Endodermal cell (in vitro differentiated cells): ENCODE measurements around the gene PIP5K1C. TPM values are rescaled to one million over a fixed set of nuclear protein-coding genes. Genes with fewer than 3 reads are reported as not detected.

Experiments
- DNase-seq: peaks from one replicate; pipeline ENCODE4 v3.0.0-alpha.2; 2017
- H3K27ac ChIP-seq: 2 replicates; pipeline ENCODE4 v1.5.1; 2013; ENCODE audit warnings: mild to moderate bottlenecking, low read depth, low read length, moderate library complexity
- H3K27me3 ChIP-seq: 2 replicates; pipeline ENCODE4 v1.6.1; 2013; ENCODE audit warnings: mild to moderate bottlenecking, low read length, moderate library complexity; ENCODE audit not compliant: insufficient read depth, control insufficient read depth, poor library complexity, severe bottlenecking
- H3K36me3 ChIP-seq: 2 replicates; pipeline ENCODE4 v1.7.0; 2013; ENCODE audit warnings: mild to moderate bottlenecking, low read length, moderate library complexity; ENCODE audit not compliant: control insufficient read depth, insufficient read depth
- H3K4me1 ChIP-seq: one replicate; pipeline ENCODE4 v1.7.0; 2013; ENCODE audit warnings: low read length; ENCODE audit not compliant: control insufficient read depth, insufficient read depth
- H3K4me3 ChIP-seq: 2 replicates; pipeline ENCODE4 v1.5.1; 2013; ENCODE audit warnings: mild to moderate bottlenecking, low read length, moderate library complexity
- H3K9ac ChIP-seq: 2 replicates; pipeline ENCODE4 v1.6.1; 2013; ENCODE audit warnings: mild to moderate bottlenecking, low read length, moderate library complexity; ENCODE audit not compliant: poor library complexity, severe bottlenecking; ENCODE audit errors: extremely low read depth
- H3K9me3 ChIP-seq: 2 replicates; pipeline ENCODE4 v1.6.1; 2013; ENCODE audit warnings: mild to moderate bottlenecking, low read length, moderate library complexity; ENCODE audit not compliant: control insufficient read depth
- H3K27ac Mint-ChIP-seq: 2 replicates; pipeline ENCODE4 v1.8.0; 2020; ENCODE audit warnings: mixed read lengths
- H3K27me3 Mint-ChIP-seq: 2 replicates; pipeline ENCODE4 v1.8.0; 2021; ENCODE audit warnings: mild to moderate bottlenecking, mixed read lengths; ENCODE audit not compliant: insufficient read depth
- H3K36me3 Mint-ChIP-seq: 2 replicates; pipeline ENCODE4 v1.8.0; 2020; ENCODE audit warnings: low read depth, mixed read lengths
- H3K4me1 Mint-ChIP-seq: 2 replicates; pipeline ENCODE4 v1.8.0; 2020; ENCODE audit warnings: mixed read lengths
- H3K4me3 Mint-ChIP-seq: 2 replicates; pipeline ENCODE4 v1.8.0; 2020; ENCODE audit warnings: mild to moderate bottlenecking, moderate library complexity, mixed read lengths
- H3K9me3 Mint-ChIP-seq: 2 replicates; pipeline ENCODE4 v1.8.0; 2020; ENCODE audit warnings: mild to moderate bottlenecking, mixed read lengths
- WGBS, 2 experiments: methylation state at CpG; one replicate each; pipeline versions ENCODE4 v1.1.5 to v1.1.7; 2013; ENCODE audit warnings: missing lambda C conversion rate in 2 of 2, mixed read lengths in 1 of 2; ENCODE audit not compliant: insufficient coverage in 1 of 2, insufficient read length in 1 of 2; 5-methylcytosine and 5-hydroxymethylcytosine counted together
- total RNA-seq, 2 donors: library from RNA; stranded (reverse); fragmentation: NEBNext Ultra II Directional in 1 of 2; extraction: Animal tissue kit (Norgen Biotek cat#: 25700) in 1 of 2; gene quantifications; 2 replicates in 1 of 2; 3 replicates in 1 of 2; pipeline ENCODE4 v1.2.1, GENCODE V29; 2021
- TF ChIP-seq, protein P1 (sequence below): fragments of 200-600 bp; sonication (generic); conservative IDR thresholded peaks from 2 replicates; pipeline ENCODE4 v1.5.0; 2021; ENCODE audit warnings: antibody characterized with exemption, mild to moderate bottlenecking

Gene PIP5K1C
- total RNA-seq, 2 donors from 2014 or later, result 43.5 to 51.5 TPM

DNA sequence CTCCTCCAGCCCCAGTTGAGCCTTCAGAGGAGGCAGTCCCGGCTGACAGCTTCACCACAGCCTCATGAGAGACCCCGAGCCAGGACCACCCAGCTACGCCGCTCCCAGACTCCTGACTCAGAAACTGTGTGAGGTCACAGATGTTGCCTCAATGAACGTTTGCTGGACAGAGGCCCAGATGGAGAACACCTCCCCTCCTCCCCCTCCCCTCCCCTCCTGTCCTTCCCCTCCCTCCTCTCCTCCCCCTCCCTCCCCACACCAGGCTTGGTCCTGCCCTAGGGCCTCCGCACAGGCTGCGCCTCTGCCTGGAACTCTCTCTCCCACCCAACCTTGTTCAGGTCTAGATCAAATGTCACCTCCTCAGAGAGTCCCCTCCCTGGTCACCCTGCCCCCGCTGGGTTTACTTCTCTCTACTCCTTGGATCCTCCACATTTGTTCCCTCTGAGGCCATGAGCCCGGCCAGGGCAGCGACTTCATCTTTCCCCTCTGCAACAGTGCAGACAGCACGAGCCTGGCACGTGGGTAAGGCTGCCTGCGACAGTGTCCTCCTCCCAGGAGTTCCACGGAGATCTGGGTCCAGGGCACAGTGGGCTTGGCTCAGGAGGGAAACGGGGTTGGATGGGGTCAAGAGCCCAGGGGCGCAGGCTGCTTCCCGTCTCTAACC is 17.4 kb downstream of the PIP5K1C start:
- Histone ChIP-seq H3K36me3 (peaks cover 20% of the 10 kb centered on the region), H3K4me3 (no peak overlapping the region), H3K27ac (peak overlapping the region; percentile 16), H3K27me3 (no peaks in the 10 kb centered on the region), H3K4me1 (peaks cover 8% of the 10 kb centered on the region), H3K9ac (no peak overlapping the region), H3K9me3 (peaks cover 10% of the 10 kb centered on the region)
- H3K36me3 Mint-ChIP-seq, result peaks cover 30% of the 10 kb centered on the region
- peaks cover 12% of the 10 kb centered on the region for H3K9me3 Mint-ChIP-seq
- H3K4me1 Mint-ChIP-seq, result peaks cover 29% of the 10 kb centered on the region
- H3K4me3 Mint-ChIP-seq, result no peak overlapping the region
- TF ChIP-seq, protein P1, sequence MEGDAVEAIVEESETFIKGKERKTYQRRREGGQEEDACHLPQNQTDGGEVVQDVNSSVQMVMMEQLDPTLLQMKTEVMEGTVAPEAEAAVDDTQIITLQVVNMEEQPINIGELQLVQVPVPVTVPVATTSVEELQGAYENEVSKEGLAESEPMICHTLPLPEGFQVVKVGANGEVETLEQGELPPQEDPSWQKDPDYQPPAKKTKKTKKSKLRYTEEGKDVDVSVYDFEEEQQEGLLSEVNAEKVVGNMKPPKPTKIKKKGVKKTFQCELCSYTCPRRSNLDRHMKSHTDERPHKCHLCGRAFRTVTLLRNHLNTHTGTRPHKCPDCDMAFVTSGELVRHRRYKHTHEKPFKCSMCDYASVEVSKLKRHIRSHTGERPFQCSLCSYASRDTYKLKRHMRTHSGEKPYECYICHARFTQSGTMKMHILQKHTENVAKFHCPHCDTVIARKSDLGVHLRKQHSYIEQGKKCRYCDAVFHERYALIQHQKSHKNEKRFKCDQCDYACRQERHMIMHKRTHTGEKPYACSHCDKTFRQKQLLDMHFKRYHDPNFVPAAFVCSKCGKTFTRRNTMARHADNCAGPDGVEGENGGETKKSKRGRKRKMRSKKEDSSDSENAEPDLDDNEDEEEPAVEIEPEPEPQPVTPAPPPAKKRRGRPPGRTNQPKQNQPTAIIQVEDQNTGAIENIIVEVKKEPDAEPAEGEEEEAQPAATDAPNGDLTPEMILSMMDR, result no peak
- H3K27ac Mint-ChIP-seq, result peak overlapping the region; percentile 44
- DNase-seq, result peak; percentile 60
- no peaks in the 10 kb centered on the region for H3K27me3 Mint-ChIP-seq
- 80 to 88% methylated on average over 13 to 17 of the region's 17 CpGs for WGBS, 2 experiments

GRCh38 chr19:3682286-3682685 is 18.0 kb downstream of the PIP5K1C start:
- Mint-ChIP-seq H3K4me3 (no peak overlapping the region), H3K4me1 (peaks cover 27% of the 10 kb centered on the region), H3K36me3 (peaks cover 30% of the 10 kb centered on the region), H3K27me3 (no peaks in the 10 kb centered on the region), H3K27ac (no peak overlapping the region), H3K9me3 (peaks cover 12% of the 10 kb centered on the region)
- Histone ChIP-seq H3K36me3 (peaks cover 20% of the 10 kb centered on the region), H3K4me3 (no peak overlapping the region), H3K9ac (no peak overlapping the region), H3K4me1 (peaks cover 6% of the 10 kb centered on the region), H3K9me3 (peaks cover 10% of the 10 kb centered on the region), H3K27me3 (no peaks in the 10 kb centered on the region), H3K27ac (no peak overlapping the region)
- 82 to 95% methylated on average over 7 to 10 of the region's 10 CpGs for WGBS, 2 experiments
- TF ChIP-seq, protein P1, result no peak
- DNase-seq, result peak; percentile 37

GRCh38 chr19:3680939-3681338 is 19.3 kb downstream of the PIP5K1C start:
- Histone ChIP-seq H3K4me1 (peaks cover 6% of the 10 kb centered on the region), H3K36me3 (peaks cover 20% of the 10 kb centered on the region), H3K4me3 (no peak overlapping the region), H3K9me3 (peaks cover 10% of the 10 kb centered on the region), H3K27me3 (no peaks in the 10 kb centered on the region), H3K9ac (no peak overlapping the region), H3K27ac (no peak overlapping the region)
- DNase-seq, result peak; percentile 44
- peaks cover 12% of the 10 kb centered on the region for H3K9me3 Mint-ChIP-seq
- no peak overlapping the region for H3K4me3 Mint-ChIP-seq
- no peak overlapping the region for H3K27ac Mint-ChIP-seq
- 89 to 96% methylated on average over 7 to 11 of the region's 12 CpGs for WGBS, 2 experiments
- no peaks in the 10 kb centered on the region for H3K27me3 Mint-ChIP-seq
- TF ChIP-seq, protein P1, result no peak
- peaks cover 32% of the 10 kb centered on the region for H3K36me3 Mint-ChIP-seq
- H3K4me1 Mint-ChIP-seq, result peaks cover 23% of the 10 kb centered on the region
